Measurements from ENCODE around the gene SLC51B.
A peak's percentile ranks its signal among the peaks of the same experiment; 100 is the strongest.
"Not testable (repeated sequence)": the region's sequence is repeated elsewhere in the genome, so short reads cannot be mapped to it uniquely, and the experiment has no call there.

The SLC51B gene

DNA sequence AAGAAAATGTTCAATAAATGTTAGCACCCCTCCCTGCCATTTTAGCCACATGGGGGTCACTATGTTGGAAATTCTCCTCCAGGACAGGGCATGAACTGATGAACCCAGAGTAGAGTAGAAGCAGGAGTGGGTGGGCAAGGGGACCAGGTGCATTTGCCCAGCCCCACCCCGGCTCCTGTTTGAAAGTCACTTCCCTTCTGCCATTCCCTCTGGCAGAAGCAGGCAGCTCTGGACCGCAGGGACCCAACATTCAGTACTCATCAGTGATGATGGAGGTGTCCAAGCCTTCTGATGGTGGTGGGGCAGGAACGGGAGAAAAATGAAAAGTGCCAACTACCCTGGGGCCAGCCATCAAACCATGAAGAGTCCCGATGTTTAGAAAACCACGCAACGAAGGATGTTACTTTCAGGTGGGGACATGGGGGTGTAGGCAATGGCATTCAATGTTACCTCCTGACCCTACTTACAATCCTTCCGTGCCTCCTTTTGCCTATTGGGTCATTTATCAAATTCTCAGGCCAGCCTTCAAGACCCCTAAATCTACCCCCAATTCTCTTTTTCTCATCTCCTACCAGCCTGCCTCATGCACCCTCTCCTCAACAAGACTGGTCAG lies 52.6 kb downstream of the SLC51B start:
- DNase-seq = no peak

DNA sequence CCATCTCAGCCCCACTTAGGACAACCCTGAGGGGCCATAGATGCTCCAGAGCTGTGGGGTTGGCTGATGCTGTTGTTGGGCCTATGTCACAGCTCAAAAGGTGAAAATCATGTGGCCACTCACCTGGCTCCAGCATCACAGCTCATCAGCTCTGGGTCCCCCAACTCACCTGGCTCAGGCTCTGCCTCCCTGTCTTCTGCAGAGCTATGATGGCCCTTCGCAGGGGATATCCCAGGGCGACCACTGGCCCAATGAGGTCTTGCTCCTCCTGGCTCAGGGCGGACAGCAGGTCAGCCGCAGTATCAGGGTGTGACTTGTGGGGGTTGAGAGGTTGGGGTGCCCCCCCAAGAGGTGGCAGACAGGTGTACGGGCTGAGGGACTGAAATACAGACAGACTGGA lies 54.1 kb downstream of the SLC51B start:
- DNase-seq = no peak

DNA sequence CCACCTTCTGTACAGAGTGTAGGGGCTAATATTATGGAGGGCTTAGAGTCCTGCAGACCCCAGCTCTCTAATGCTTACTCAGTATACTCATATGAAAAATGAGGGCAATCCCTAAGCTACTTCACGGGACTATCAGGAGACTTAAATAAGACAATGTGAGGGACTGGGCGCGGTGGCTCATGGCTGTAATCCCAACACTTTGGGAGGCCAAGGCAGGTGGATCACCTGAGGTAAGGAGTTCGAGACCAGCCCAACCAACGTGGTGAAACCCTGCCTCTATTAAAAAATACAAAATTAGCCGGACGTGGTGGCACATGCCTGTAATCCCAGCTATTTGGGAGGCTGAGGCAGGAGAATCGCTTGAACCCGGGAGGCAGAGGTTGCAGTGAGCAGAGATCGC lies 54.6 kb downstream of the SLC51B start:
- DNase-seq = not testable (repeated sequence)

DNA sequence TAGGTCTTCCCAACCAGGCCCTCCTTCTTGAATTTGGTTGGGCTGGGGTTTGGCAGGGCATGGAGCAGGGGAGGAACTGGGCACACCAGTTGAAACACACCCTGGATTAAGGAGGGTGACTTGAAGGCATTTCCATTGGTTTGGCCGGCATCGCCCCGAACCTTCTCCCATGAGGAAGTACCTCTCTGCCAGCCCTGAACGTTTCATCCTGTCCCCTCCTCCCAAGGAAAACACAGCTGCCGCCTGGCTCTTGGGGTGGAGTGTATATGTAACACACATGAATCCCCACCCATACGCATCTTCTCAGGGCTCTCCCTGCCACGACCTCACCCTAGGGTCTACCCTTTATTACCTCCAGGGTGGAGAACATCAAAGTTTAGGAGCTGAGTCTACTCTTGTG lies 55.3 kb downstream of the SLC51B start:
- no peak for DNase-seq

DNA sequence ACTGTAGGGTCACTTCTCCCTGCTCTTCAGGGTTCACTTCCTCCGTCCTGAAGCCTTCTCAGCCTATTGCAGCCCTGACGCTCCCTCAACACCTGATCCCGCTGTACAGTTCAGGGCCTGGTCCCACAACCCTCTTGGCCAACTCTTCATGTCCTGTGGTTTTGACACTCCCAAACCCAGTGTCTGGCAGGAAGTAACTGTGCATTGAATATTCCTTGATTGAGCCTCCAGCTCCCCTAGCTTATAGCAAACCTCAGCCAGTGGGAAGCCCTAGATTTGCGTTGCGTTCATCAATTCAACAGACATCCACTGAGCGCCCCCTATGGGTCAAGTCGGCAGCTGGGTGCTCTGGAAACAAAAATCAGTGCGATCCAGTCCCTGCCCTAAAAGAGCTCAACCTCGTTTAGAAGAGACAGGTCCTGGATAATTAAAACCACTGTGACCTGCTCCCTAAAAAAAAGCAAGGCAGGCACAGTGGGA lies 56.3 kb downstream of the SLC51B start:
- peak in 28 of 51 donors; percentile 14 to 71 (median 43) for DNase-seq

DNA sequence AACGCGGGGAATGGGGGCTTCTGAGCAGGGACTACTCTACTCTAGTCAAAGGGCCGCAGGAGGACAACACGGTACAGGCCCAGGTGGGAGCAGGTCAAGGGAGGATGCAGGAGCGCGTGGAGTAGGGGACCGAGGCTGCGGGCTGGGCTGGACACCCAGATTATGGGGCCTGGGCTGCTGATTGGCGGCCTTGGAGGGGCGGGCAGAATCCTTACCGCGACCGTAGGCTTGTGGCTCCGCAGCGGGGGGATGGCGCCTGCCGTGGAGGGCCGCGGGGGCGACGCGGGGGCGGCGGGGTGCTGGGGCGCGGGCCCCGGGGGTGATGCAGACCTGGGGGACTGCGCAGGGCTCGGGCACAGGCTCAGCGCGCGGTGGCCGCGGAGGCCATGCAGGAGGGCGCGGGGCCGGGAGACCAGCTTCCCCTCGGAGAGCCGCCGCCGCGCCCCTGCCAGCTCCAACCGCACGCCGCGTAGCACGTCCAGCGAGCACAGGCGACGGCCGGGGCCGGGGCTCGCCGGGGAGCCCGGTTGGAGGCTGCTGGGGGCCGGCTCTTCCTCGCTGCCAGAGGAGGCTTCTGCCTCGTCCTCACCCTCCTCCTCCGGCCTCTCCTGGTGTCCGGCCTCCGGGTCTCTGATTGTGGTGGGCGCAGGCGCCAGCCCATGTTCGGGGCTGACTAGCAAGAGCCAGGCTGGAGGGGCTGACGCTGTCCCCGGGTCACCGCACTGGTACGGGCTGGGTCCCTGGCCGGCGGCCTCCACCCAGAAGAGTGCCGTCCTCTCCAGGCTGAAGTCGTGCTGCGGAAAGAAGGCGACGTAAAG lies 56.9 kb downstream of the SLC51B start:
- no peak for DNase-seq

DNA sequence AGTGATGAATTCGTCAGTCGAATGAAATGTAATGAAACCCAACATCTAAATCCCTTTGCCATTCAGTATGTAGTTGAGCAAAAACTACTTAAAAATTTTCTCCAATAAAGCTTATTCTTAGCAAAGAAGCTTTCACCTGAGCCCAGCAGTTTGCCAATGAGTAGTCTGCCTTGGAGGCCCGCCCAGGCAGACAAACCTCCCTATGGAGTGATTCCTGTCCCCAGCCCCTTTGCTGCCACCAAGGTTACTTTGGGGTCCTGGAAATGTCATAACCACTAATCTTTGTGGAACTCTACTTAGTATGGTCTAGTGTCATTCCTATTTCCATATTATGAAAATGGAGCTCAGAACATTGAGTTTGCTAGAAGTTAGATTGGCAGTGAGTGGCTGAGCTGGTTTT lies 57.7 kb downstream of the SLC51B start:
- DNase-seq = no peak

All from hypothalamus (tissue), 51 donors.